Glomerular visceral epithelial cell (primary cell): ENCODE results near the gene TSC22D3.
A peak's percentile ranks its signal among the peaks of the same experiment; 100 is the strongest.
"Not testable (repeated sequence)": the region's sequence is repeated elsewhere in the genome, so short reads cannot be mapped to it uniquely, and the experiment has no call there.

Source experiments
- DNase-seq: peaks from one replicate; pipeline ENCODE4 v3.0.0-alpha.2; 2016; ENCODE audit errors: extremely low spot score

TSC22D3 gene

GRCh38 chrX:107712231-107713202 is 63.1 kb downstream of the TSC22D3 start:
- no peak for DNase-seq

- no peak for DNase-seq
Observed at GRCh38 chrX:107711521-107712181, 63.9 kb downstream of the TSC22D3 start.

GRCh38 chrX:107710617-107711391 is 64.8 kb downstream of the TSC22D3 start:
- peak; percentile 85 for DNase-seq

GRCh38 chrX:107709266-107709806 is 66.3 kb downstream of the TSC22D3 start:
- DNase-seq, result no peak

- DNase-seq, result no peak
Observed at GRCh38 chrX:107708762-107709161, 66.8 kb downstream of the TSC22D3 start.

- no peak for DNase-seq
Observed at GRCh38 chrX:107707866-107708265, 67.7 kb downstream of the TSC22D3 start.

GRCh38 chrX:107706309-107706708 is 69.3 kb downstream of the TSC22D3 start:
- no peak for DNase-seq

GRCh38 chrX:107704587-107704986 is 71.0 kb downstream of the TSC22D3 start:
- no peak for DNase-seq

- no peak for DNase-seq
Observed at GRCh38 chrX:107704181-107704580, 71.4 kb downstream of the TSC22D3 start.

GRCh38 chrX:107701493-107702121 is 74.0 kb downstream of the TSC22D3 start:
- no peak for DNase-seq

GRCh38 chrX:107700790-107701189 is 74.8 kb downstream of the TSC22D3 start:
- DNase-seq, result no peak

- DNase-seq, result peak; percentile 30
Observed at GRCh38 chrX:107700317-107700774, 75.2 kb downstream of the TSC22D3 start.

- DNase-seq, result no peak
Observed at GRCh38 chrX:107699616-107700015, 76.0 kb downstream of the TSC22D3 start.

- no peak for DNase-seq
Observed at GRCh38 chrX:107691024-107691448, 84.6 kb downstream of the TSC22D3 start.

- DNase-seq, result no peak
Observed at GRCh38 chrX:107687445-107687844, 88.1 kb downstream of the TSC22D3 start.

GRCh38 chrX:107686792-107687191 is 88.8 kb downstream of the TSC22D3 start:
- DNase-seq, result peak; percentile 82

- peak; percentile 16 for DNase-seq
Observed at GRCh38 chrX:107686026-107686425, 89.6 kb downstream of the TSC22D3 start.

GRCh38 chrX:107685586-107685985 is 90.0 kb downstream of the TSC22D3 start:
- DNase-seq, result not testable (repeated sequence)

- DNase-seq, result peak; percentile 84
Observed at GRCh38 chrX:107684956-107685385, 90.6 kb downstream of the TSC22D3 start.

- no peak for DNase-seq
Observed at GRCh38 chrX:107683931-107684330, 91.7 kb downstream of the TSC22D3 start.
